ACHN (cell line): ENCODE measurements around the gene TSPAN11.

Source experiments
- DNase-seq: peaks from one replicate; pipeline ENCODE4 v3.0.0-alpha.2; 2015
- in situ Hi-C: cut with HindIII; loops from 2 replicates; pipeline ENCODE4 v1.10.0; 2017; ENCODE audit warnings: low sequenced_read_pairs, low pct_ligation_motif_present, low pct_unique_long_range_greater_than_20kb

The TSPAN11 gene

DNA sequence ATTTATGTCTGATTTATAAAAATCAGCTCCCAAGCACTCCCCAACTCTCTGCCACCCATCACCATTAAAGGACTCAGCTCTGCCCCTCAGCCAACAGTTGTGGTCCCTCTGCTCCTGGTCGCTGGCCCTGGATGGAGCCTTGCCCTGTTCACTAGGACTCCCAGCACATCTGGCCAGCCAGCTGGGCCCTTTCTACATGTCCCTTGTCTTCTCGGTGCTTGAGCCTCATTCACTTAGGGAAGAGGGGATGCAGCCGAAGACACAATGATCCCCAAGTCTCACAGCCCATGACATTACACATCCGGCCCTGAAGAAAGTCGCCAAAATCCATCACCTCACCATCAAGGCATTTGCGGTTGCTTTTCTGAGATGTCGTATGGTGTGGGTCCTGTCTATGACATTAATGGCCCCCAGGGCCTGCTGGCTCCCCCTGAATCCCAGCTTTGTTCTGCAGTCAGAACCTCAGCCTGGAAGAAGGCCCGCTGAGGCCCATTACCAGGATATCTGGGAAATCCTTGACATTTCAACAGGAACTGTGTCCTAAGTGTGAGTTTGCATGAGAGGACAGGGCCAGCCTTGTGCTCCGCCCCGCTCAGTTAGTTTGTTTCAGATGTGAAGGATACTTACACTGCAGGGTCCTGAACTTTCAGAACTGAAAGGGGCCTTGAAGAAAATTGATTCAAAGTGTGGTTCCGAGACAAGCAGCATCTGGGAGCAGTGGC lies 19.1 kb downstream of the TSPAN11 start:
- in situ Hi-C loops, result no loop called here
- DNase-seq, result no peak

DNA sequence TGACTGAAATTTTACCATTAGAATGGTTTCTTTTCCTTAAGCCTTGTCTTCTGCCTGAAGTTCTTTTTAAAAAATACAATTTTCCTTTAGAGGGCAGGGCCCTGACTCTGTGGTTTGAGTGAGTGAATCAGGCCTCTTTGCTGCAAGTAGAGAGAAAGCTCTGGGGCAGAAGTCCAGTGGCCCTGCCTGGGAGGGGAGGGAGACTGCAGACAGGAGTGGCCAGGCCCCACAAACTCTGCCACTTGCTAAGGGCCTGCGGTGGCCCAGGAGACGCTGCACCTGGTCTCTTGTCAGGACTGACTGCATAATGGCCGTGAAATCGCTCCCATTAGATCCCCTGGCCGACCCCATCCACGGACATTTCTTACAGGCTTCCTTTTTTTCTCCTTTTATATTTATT lies 25.5 kb downstream of the TSPAN11 start:
- in situ Hi-C loops, result no loop called here
- DNase-seq, result no peak

DNA sequence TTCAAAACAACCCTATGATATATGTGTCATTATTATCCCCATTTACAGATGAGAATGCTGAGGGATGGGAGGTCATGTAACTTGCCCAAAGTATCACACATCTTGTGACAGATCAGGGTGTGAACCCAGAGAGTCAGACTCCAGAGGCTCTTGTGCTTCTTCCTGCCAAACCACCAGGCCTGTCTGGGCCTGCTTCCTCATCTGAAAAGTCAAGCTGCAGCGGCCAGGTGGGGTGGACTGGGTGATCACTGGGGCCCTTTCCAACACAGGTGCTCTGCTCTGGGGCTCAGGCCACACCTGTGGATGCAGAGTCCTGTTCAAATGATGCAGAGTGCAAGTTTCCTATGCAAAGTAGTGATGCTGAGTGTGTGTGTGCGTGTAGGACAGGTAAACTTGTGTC lies 26.7 kb downstream of the TSPAN11 start:
- in situ Hi-C loops, result no loop called here
- DNase-seq, result no peak

DNA sequence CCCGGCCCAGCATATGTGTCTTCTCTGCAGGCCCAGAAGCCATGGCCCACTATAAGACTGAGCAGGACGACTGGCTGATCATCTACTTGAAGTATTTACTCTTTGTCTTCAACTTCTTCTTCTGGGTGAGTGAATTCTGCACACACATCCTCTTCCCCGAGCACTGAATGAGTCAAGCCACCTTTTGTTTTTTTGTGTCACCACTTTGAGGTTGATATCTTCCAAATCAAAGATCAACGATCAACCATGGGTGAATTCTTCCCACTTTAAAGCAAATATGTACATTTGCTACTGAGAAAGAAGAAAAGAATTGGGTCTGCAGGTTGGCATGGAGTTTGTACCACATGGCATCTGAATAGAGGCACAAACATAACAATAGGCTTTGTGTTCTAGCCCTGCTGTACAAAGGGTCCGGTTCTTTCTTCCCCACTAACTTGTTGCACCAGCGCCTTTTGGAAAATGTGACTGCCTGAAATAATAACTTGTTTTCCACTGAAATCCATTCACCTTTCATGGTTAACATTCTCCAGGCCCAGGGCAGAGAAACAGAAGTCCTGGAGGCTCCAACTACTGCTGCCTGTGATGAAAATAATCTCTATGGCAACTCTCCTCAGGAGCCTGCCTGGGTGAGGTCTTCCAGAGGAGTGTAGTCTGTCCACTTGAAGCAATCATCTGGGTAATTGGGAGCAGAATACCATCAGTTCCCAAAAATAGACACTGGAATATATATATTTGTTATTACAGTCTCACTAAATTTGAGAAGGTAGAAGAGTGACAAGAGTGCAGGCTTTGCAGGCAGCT lies 27.6 kb downstream of the TSPAN11 start:
- DNase-seq, result no peak
- in situ Hi-C loops, result no loop called here

DNA sequence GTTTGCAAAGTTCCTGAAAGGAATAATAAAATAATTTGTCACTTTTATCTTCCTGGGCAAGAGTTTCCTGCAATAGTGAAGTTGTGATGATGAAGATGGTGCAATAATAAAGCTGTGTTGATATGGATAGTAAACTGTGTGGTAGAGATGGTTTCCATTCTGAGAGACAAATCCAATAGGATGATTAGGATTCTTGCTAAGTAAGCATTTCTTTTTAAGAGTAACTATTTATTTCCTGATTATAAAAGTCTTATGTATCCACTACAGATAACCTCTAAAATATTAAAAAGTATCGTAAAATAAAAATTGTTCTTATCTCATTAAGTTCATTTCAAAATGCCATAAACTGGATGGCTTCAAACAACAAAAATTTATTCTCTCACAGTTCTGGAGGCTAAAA lies 28.7 kb downstream of the TSPAN11 start:
- in situ Hi-C loops, result no loop called here
- DNase-seq, result no peak

DNA sequence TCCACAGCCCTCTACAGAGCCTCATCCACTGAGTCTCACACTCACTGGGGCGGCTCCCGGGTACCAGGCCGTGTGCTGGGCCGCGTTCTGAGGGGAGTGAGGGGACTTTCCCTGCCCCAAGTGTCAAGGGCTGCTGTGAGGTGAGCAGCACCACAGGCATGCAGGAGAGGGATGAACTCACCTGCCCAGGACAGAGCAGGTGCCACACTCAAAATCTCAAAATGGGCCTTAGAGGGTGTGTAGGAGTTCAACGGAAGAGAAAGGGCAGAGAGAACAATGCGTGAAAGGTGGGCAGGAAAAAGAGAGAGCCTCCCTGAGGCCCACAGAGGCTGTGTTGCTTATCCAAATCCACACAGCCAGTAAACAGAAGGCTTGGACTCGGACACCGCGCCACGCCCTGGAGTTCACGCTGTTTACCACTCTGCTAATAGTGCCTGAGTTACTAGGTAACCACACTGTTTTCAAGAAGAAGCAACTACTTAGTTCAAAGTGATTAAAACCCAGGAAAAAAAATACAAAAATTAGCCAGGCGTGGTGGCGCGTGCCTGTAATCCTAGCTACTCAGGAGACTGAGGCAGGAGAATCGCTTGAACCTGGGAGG lies 32.7 kb downstream of the TSPAN11 start:
- DNase-seq, result no peak
- in situ Hi-C loops, result no loop called here

DNA sequence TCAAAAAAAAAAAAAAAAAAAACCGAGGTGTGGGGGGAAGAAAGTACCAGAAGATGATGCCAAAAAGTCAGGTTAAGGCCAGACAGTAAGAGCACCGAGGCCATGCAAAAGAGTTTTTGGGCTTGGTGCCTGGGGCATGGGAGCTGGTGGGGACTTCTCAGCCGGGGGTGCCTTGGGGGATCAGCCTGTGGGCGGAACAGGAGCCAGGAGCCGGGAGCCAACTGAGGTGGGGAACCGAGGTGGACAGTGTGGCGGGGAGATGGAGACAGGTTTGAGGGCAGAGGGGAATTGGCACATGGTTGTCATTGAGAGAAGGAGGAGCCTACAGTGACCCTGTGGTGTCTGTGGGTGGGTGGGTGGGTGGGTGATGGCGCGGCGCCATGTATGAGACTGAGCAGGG lies 33.2 kb downstream of the TSPAN11 start:
- in situ Hi-C loops, result no loop called here
- no peak for DNase-seq

DNA sequence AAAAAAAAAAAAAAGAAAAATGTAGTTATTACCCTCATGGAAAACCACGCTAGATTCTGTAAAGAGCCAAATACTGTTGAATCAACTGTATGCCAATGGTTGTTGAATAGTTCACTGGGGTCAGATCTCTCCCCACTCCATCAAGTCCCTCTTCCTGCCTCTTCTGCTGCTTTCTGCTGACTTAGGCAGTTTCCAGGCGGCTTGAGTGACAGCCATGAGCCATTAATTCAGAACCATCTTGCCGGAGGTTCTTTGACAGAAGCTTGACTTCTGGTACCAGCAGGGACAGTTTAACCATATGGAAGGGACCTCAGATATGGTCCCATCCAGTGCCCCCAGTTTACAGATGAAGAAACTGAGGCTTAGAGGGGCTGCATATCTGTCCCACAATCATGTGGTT lies 34.5 kb downstream of the TSPAN11 start:
- in situ Hi-C loops, result no loop called here

DNA sequence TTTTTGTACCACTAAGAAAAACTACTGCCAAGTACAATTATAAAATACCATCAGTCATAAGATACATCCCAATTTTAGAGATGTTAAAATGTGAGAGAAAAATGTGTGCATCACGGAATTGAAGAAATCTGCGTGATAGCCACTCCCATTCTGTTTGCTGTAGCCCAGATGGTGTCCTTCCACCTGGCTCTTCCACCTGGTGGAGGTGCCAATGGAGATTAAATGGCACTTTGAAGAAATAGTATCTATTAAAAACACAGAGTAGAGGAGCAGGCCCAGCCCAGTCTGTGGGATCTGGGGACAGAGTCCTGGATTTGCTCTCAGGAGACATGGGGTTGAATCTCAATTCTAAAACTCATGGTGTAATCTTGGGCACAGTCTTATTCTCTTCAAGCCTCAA lies 35.5 kb downstream of the TSPAN11 start:
- DNase-seq, result no peak
- in situ Hi-C loops, result no loop called here

More for the DNA sequence above, 34.5 kb downstream of the TSPAN11 start:
- DNase-seq, result no peak

DNA sequence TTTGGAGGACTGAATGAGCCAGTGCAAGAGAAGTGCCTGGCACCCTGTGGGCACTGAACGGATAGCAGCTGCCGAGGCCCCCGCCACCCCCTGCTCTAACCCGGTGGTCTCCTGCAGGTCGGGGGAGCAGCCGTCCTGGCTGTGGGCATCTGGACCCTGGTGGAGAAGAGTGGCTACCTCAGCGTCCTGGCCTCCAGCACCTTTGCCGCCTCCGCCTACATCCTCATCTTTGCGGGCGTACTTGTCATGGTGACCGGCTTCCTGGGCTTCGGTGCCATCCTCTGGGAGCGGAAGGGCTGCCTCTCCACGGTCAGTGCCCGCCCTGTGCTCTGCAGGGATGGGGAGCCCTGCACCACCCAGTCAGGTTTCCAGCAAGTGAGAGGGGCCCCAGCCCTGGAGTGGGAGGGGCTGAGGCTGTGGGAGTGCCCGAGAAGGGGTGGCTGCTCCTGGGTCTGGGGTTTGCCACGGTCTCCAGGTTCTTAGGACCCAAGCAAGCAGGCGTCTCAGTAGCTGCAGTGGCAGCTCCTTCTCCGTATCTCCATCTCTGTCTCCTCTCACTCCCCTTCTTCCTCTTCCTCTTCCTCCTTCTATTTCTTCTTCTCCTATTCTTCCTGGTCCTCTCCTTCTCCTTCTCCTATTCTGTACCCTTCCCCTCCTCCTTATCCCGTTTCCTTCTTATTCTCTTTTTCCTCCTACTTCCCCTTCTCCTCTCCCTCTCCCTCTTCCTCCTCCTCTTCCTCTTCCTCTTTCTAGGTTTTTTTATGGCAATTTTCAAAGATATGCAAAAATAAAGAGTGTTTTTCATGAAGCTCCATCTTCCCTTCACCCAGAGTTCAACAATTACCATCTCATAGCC lies 37.4 kb downstream of the TSPAN11 start:
- in situ Hi-C loops, result no loop called here
- DNase-seq, result no peak

DNA sequence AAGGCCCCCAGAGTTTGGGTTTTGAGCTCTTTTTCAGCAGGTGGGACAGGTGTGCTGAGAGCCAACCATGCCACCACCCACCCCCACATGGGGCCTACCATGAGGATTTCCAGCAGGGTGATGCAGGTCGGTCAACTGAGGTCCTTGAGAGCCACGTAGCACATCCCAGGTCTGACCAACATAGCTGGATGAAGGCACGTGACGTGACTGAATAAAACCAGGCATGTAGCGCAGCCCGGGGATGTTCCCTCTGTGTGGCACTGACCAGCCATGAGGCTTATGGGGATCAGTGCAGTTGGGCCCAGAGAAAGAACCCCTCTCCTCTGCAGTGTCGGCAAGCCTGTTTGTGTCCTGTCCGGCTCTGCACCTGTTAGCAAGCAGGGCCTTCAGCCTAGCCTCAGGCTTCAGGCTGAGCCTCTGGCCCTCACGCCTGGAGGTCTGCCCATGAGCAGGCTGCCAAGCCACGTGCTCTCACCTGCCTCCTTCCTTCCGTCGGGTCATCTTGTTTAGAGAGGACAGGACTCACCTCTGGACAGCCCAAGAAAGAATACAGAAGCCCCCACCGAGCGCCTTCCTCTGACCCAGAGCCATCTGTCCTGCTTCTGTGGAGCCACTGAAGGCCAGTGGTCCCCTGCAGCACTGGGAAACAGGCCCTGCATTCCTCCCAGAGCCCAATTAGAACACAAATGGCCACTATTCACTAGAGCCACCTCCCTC lies 38.5 kb downstream of the TSPAN11 start:
- in situ Hi-C loops, result no loop called here
- DNase-seq, result no peak

DNA sequence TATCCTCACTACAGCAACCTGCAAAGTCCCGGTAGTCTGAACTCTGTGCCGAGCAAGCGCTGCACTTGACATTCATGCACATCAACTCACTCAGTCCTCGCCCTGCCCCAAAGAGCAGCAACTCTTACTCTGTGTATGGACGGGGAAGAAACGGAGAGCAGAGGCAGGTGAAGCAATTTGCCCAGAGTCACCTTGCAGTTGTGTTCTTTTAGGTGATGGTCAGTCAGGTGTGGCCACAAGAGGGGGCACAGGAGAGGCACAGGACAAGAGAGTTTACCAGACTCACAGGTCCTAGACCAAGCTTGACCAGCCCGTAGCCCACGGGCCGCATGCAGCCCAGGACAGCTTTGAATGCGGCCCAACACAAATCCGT lies 39.1 kb downstream of the TSPAN11 start:
- peak; percentile 17 for DNase-seq
- in situ Hi-C loops, result no loop called here

DNA sequence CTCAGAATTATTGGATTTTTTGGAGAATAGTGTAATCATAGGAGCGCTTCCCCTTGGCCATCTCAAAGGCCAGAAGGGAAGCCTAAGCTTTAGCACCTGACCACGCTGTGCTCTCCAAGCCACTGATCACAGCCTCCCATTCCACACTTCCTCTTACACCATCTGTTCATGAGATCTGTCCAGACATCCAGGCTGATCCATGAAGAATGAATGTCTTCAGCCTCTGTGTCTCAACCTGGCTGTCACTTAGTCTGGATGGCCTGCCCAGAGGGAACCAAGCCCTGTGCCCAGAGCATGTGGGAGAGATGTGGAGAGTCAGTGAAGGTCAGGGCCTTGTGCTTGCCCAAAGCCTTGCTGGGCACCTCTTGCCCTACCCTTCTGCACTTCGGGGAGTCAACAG lies 40.5 kb downstream of the TSPAN11 start:
- in situ Hi-C loops, result no loop called here
- DNase-seq, result no peak

DNA sequence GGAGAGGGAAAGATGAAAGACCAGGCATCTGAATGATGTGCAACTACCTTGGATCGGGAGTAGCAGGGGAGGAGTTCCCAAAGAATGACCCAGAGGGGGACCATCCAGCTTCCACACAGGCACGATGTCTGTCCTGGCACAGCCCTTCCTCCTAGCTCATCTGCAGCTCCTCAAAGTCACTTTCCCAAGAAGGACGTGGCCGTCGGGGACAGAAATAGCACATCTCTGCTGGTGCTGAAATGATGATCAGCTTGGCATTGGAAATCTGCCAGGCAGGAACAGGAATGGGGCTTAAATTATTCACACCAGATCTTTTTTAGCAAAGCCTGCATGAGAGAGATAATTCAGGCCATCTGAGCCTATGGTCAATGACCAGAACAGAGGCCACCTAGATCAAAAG lies 41.7 kb downstream of the TSPAN11 start:
- DNase-seq, result no peak
- in situ Hi-C loops, result no loop called here

DNA sequence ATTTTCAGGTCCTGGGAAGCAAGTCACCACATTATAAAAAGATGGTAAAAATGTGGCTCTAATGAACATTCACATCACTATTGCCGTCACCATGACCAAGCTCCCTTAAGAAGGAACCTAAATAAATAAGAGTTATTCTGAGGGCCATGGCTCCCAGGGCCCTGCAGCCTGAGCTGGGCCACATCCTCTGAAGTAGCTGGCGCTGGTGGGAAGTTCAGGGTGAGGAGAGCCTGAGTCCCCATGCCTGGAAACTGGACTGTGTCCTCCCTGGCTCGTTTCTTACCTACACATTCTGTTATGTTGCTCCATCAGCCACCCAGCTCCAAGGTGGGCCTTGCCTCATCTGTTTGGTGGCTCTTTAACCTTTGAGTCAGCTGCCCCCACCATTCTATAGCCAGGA lies 42.5 kb downstream of the TSPAN11 start:
- DNase-seq, result no peak
- in situ Hi-C loops, result no loop called here

DNA sequence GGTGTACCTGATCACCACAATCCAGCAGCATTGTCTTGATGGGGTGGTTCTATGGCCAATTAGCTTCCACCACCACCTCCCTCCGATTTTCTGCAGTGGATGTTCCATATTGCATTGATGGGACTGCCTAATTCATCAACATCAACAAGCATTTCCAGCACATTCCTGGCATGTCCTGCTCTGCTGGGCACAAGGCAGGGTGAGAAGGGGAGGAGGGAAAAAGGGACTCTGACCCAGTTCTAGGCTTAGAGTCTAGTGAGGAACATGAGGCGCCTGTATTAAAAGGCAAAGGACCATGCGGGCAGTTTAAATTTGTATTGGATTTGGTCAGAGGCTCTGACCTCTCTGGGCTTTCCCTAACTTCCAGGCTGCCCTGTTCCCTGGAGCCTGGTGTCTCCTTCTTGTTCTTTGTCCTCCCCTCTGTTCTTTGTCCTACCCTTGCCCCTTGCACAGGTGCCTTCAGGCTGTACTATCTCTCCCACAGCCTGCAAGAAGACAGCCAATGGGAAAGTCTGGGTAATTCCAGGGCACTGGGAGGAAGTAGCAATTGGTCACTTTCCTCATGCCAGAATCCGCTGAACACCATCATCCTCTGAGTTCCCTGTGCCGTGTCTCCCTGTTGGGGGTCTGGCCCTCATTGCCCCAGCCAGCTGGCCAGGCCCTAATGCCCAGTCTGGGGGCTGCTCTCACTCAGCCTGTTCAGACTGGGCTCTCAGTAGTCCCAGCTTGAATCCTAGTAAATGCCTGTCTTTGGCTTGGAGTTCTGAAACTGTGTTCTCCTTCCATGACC lies 43.3 kb downstream of the TSPAN11 start:
- in situ Hi-C loops, result no loop called here
- DNase-seq, result no peak

DNA sequence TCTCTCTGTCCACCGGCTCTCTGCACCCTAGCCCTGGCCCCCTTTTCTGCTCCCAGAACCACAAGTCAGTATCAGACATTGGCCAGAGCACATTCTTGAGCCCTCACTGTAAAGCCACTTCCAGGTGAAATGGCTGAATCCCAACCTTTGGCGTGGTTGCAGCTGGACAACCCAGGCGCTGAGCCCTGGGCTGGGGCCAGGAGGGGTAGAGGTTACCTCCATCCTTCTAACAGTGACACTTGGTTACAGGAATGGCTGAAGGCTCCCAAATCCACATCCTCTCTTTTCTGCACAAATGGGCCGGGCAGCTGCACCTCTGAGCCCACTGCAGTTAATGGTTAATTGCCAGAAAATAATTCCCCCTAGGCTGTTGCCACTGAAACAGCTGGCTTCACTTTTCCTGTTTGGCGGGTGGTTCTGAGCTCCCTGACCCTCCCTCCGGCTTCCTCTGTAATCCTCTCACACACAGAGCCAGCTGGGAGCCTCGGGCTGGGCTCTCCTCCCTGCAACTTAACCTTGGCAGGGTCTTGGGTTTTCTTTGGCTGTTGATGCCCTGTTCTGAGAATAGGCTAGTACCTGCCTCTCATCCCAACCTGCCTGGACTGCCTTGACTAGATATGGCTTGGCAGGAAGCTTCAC lies 44.1 kb downstream of the TSPAN11 start:
- no peak for DNase-seq
- in situ Hi-C loops, result no loop called here
